Breast epithelium (tissue), 3 donors: ENCODE measurements around the gene CISH.

Experiments used
- CTCF ChIP-seq, 3 donors: fragments of 450-650 bp; IDR thresholded peaks; one replicate each; pipeline ENCODE4 v1.5.1; 2016 to 2017; ENCODE audit warnings: antibody characterized with exemption in 3 of 3, mild to moderate bottlenecking in 3 of 3, moderate library complexity in 3 of 3
- POLR2A ChIP-seq: fragments of 450-650 bp; IDR thresholded peaks from one replicate; pipeline ENCODE4 v1.6.1; 2016; ENCODE audit warnings: antibody characterized with exemption, mild to moderate bottlenecking, moderate library complexity

- TF ChIP-seq POLR2A (no peak), CTCF (IDR thresholded peaks at IDR 0.05) (no peak)
Measured at GRCh38 chr3:50557915-50558314, 53.7 kb downstream of the CISH start.
